Astrocyte of the cerebellum (primary cell): ENCODE measurements around the gene KRT84.

Source experiments
- DNase-seq: peaks from one replicate; pipeline ENCODE4 v3.0.0-alpha.2; 2011; ENCODE audit warnings: low read depth
- H3K4me3 ChIP-seq: 2 replicates; pipeline ENCODE4 v1.5.1; 2011; ENCODE audit warnings: mild to moderate bottlenecking, low read depth, low read length, moderate library complexity
- in situ Hi-C: cut with HindIII; loops from 2 replicates; pipeline ENCODE4 v1.10.0; 2017; ENCODE audit warnings: low sequenced_read_pairs
- TF ChIP-seq, protein P1 (sequence below): IDR thresholded peaks from 2 replicates; pipeline ENCODE4 v1.5.1; 2012; ENCODE audit warnings: low read length, low read depth, moderate library complexity, mild to moderate bottlenecking; ENCODE audit errors: missing control alignments

KRT84 gene

GRCh38 chr12:52359621-52360061, 25.8 kb downstream of the KRT84 start:
- no peak for DNase-seq
- TF ChIP-seq, protein P1, sequence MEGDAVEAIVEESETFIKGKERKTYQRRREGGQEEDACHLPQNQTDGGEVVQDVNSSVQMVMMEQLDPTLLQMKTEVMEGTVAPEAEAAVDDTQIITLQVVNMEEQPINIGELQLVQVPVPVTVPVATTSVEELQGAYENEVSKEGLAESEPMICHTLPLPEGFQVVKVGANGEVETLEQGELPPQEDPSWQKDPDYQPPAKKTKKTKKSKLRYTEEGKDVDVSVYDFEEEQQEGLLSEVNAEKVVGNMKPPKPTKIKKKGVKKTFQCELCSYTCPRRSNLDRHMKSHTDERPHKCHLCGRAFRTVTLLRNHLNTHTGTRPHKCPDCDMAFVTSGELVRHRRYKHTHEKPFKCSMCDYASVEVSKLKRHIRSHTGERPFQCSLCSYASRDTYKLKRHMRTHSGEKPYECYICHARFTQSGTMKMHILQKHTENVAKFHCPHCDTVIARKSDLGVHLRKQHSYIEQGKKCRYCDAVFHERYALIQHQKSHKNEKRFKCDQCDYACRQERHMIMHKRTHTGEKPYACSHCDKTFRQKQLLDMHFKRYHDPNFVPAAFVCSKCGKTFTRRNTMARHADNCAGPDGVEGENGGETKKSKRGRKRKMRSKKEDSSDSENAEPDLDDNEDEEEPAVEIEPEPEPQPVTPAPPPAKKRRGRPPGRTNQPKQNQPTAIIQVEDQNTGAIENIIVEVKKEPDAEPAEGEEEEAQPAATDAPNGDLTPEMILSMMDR: no peak
- in situ Hi-C loops: loop anchor here (25.0 kb wide), 1 partner anchor 628 kb away; no protein-coding TSS in a partner anchor
- H3K4me3 ChIP-seq: no peak overlapping the region

- H3K4me3 ChIP-seq: no peak overlapping the region
- DNase-seq: no peak
- in situ Hi-C loops: loop anchor here (25.0 kb wide), 1 partner anchor 629 kb away; no protein-coding TSS in a partner anchor
- TF ChIP-seq, protein P1: no peak
Observed at GRCh38 chr12:52358575-52359350, 26.7 kb downstream of the KRT84 start.

- DNase-seq: no peak
- TF ChIP-seq, protein P1: no peak
- H3K4me3 ChIP-seq: no peak overlapping the region
- in situ Hi-C loops: loop anchor here (25.0 kb wide), 1 partner anchor 630 kb away; no protein-coding TSS in a partner anchor
Observed at GRCh38 chr12:52356762-52357580, 28.5 kb downstream of the KRT84 start.

DNA sequence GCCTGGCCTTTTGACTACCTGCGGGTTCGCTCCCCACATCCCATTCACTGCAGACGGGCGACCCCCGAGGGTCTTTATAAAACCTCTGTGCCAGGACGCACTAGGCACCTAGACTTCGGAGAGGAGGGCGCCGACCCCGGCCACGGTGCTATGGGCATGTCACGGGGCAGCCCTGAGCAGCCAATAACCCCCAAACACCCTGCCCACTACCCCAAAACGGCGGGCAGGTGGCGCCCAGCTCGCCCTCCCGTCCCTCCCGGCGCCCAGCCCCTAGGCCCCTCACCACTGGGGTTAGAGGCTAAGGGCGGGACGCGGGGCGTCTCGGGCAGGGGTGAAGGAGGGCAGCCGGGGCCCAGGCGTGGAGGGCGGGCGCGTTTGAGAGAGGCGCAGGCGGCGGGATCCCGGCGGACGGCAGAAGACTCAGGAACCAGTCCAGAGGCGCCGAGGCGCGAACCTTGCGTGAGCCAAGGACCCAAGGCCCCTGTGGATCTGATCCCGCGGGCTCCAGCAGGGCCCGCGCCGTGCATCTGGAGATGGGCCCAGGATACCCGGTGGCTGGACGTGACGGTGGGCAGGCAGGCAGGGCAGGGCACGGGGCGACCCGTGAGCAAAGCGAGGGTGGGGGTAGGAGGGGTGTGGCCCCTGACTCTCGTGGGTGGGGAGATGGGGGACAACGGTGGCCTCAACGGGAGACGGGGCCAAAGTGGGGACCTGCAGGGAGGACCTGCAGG, 29.3 kb downstream of the KRT84 start:
- no peak for DNase-seq
- TF ChIP-seq, protein P1: no peak
- in situ Hi-C loops: loop anchor here (25.0 kb wide), 1 partner anchor 631 kb away; no protein-coding TSS in a partner anchor
- H3K4me3 ChIP-seq: no peak overlapping the region

GRCh38 chr12:52355176-52355575, 30.3 kb downstream of the KRT84 start:
- TF ChIP-seq, protein P1: no peak
- no peak overlapping the region for H3K4me3 ChIP-seq
- no peak for DNase-seq

GRCh38 chr12:52354200-52354599, 31.3 kb downstream of the KRT84 start:
- in situ Hi-C loops: loop anchor here (25.0 kb wide), 1 partner anchor 633 kb away; no protein-coding TSS in a partner anchor
- TF ChIP-seq, protein P1: no peak
- H3K4me3 ChIP-seq: no peak overlapping the region
- DNase-seq: no peak

More at GRCh38 chr12:52355176-52355575, 30.3 kb downstream of the KRT84 start:
- in situ Hi-C loops: loop anchor here (25.0 kb wide), 1 partner anchor 632 kb away; no protein-coding TSS in a partner anchor
